ENCODE data around the gene DAAM1.

GRCh38 chr14:59346329-59346728, 157.9 kb downstream of the DAAM1 start:
- TF ChIP-seq, protein P1, sequence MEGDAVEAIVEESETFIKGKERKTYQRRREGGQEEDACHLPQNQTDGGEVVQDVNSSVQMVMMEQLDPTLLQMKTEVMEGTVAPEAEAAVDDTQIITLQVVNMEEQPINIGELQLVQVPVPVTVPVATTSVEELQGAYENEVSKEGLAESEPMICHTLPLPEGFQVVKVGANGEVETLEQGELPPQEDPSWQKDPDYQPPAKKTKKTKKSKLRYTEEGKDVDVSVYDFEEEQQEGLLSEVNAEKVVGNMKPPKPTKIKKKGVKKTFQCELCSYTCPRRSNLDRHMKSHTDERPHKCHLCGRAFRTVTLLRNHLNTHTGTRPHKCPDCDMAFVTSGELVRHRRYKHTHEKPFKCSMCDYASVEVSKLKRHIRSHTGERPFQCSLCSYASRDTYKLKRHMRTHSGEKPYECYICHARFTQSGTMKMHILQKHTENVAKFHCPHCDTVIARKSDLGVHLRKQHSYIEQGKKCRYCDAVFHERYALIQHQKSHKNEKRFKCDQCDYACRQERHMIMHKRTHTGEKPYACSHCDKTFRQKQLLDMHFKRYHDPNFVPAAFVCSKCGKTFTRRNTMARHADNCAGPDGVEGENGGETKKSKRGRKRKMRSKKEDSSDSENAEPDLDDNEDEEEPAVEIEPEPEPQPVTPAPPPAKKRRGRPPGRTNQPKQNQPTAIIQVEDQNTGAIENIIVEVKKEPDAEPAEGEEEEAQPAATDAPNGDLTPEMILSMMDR (IDR thresholded peaks at IDR 0.05; ENCODE audit: low read depth, low read length), result no peak
- TF ChIP-seq EZH2phosphoT487 (IDR thresholded peaks at IDR 0.05; ENCODE audit: low read depth), result no peak
